HG03095 (cell line): ENCODE data around the gene ZNF197.
"Not testable (repeated sequence)": the region's sequence is repeated elsewhere in the genome, so short reads cannot be mapped to it uniquely, and the experiment has no call there.

ENCODE experiments used
- ATAC-seq: cut with Tn5 transposase; IDR thresholded peaks from one replicate; pipeline ENCODE4 v1.9.1; 2021; ENCODE audit warnings: moderate library complexity; ENCODE audit not compliant: unreplicated experiment

The ZNF197 gene

GRCh38 chr3:44624749-44625480 lies at the start of gene ZNF197:
ZNF197 (plus strand) TSS chr3:44625036; CDS start chr3:44629155, 4,119 bp downstream.
- ATAC-seq, result peak; percentile 88

GRCh38 chr3:44576613-44577012 lies 48.2 kb upstream of the ZNF197 start:
- no peak for ATAC-seq

GRCh38 chr3:44577354-44577952 lies 47.4 kb upstream of the ZNF197 start:
- not testable (repeated sequence) for ATAC-seq

- not testable (repeated sequence) for ATAC-seq
Observed at GRCh38 chr3:44578316-44578715, 46.5 kb upstream of the ZNF197 start.

- ATAC-seq, result not testable (repeated sequence)
Observed at GRCh38 chr3:44578924-44579515, 45.8 kb upstream of the ZNF197 start.

- ATAC-seq, result not testable (repeated sequence)
Observed at GRCh38 chr3:44579749-44580148, 45.1 kb upstream of the ZNF197 start.

- ATAC-seq, result not testable (repeated sequence)
Observed at GRCh38 chr3:44580971-44581370, 43.9 kb upstream of the ZNF197 start.

GRCh38 chr3:44584646-44585501 lies 40.0 kb upstream of the ZNF197 start, which contains the start of gene ZNF660:
ZNF660 (plus strand) TSS chr3:44584964; CDS start chr3:44594194, 9,230 bp downstream.
- no peak for ATAC-seq

GRCh38 chr3:44596621-44597020 lies 28.2 kb upstream of the ZNF197 start:
- ATAC-seq, result no peak

GRCh38 chr3:44601749-44602148 lies 23.1 kb upstream of the ZNF197 start:
- ATAC-seq, result no peak

GRCh38 chr3:44612678-44613077 lies 12.2 kb upstream of the ZNF197 start:
- ATAC-seq, result no peak

- no peak for ATAC-seq
Observed at GRCh38 chr3:44628716-44629115, 3.9 kb downstream of the ZNF197 start.

GRCh38 chr3:44632193-44632592 lies 7.4 kb downstream of the ZNF197 start:
- no peak for ATAC-seq

- ATAC-seq, result no peak
Observed at GRCh38 chr3:44642337-44642736, 17.5 kb downstream of the ZNF197 start.

- ATAC-seq, result no peak
Observed at GRCh38 chr3:44643024-44643423, 18.2 kb downstream of the ZNF197 start.

GRCh38 chr3:44647771-44648170 lies 22.9 kb downstream of the ZNF197 start:
- no peak for ATAC-seq

GRCh38 chr3:44648564-44649229 lies 23.9 kb downstream of the ZNF197 start, which contains the start of gene ZNF35:
ZNF35 (plus strand) TSS chr3:44648732; CDS start chr3:44651068, 2,336 bp downstream.
- peak; percentile 96 for ATAC-seq

- ATAC-seq, result no peak
Observed at GRCh38 chr3:44649709-44650108, 24.9 kb downstream of the ZNF197 start.

GRCh38 chr3:44654039-44654438 lies 29.2 kb downstream of the ZNF197 start:
- no peak for ATAC-seq

- no peak for ATAC-seq
Observed at GRCh38 chr3:44659015-44659414, 34.2 kb downstream of the ZNF197 start.
